HEK293 (cell line): ENCODE measurements around the gene FAM76B.

Experiments
- CTCF ChIP-seq: fragments of 450-650 bp; formaldehyde crosslinking; IDR thresholded peaks from 2 replicates; pipeline ENCODE4 v1.5.1; 2016; ENCODE audit warnings: missing biosample characterization, missing genetic modification characterization
- FEZF1 ChIP-seq: fragments of 450-650 bp; formaldehyde crosslinking; IDR thresholded peaks from 2 replicates; pipeline ENCODE4 v1.5.1; 2016; ENCODE audit warnings: missing biosample characterization, missing genetic modification characterization
- GLIS2 ChIP-seq: fragments of 450-650 bp; formaldehyde crosslinking; IDR thresholded peaks from 2 replicates; pipeline ENCODE4 v1.5.1; 2016; ENCODE audit warnings: missing biosample characterization, missing genetic modification characterization
- HOXD13 ChIP-seq: sonication (generic); formaldehyde crosslinking; IDR thresholded peaks from 2 replicates; pipeline ENCODE4 v1.8.0; 2022; ENCODE audit warnings: missing genetic modification reagents, borderline replicate concordance
- MEIS1 ChIP-seq: sonication (generic); formaldehyde crosslinking; IDR thresholded peaks from 2 replicates; pipeline ENCODE4 v1.8.1; 2022; ENCODE audit warnings: missing genetic modification reagents, mild to moderate bottlenecking, borderline replicate concordance
- PRDM10 ChIP-seq: fragments of 450-650 bp; formaldehyde crosslinking; IDR thresholded peaks from 2 replicates; pipeline ENCODE4 v1.5.1; 2016; ENCODE audit warnings: missing biosample characterization, missing genetic modification characterization
- SCRT1 ChIP-seq: fragments of 450-650 bp; formaldehyde crosslinking; IDR thresholded peaks from 2 replicates; pipeline ENCODE4 v1.5.1; 2016; ENCODE audit warnings: missing biosample characterization, missing genetic modification characterization, borderline replicate concordance
- SP3 ChIP-seq: fragments of 450-650 bp; formaldehyde crosslinking; IDR thresholded peaks from 2 replicates; pipeline ENCODE4 v1.5.1; 2016; ENCODE audit warnings: missing biosample characterization, missing genetic modification characterization
- SP7 ChIP-seq: fragments of 450-650 bp; formaldehyde crosslinking; IDR thresholded peaks from 2 replicates; pipeline ENCODE4 v1.5.1; 2016; ENCODE audit warnings: missing biosample characterization, missing genetic modification characterization
- TCF7L2 ChIP-seq: IDR thresholded peaks from 2 replicates; pipeline ENCODE4 v1.6.1; 2011; ENCODE audit warnings: low read depth, mild to moderate bottlenecking, inconsistent platforms, low read length, moderate library complexity, borderline replicate concordance
- TRIM28 ChIP-seq: IDR thresholded peaks from 2 replicates; pipeline ENCODE4 v1.6.1; 2011; ENCODE audit warnings: low read length, control low read depth, borderline replicate concordance
- ZNF184 ChIP-seq: fragments of 450-650 bp; IDR thresholded peaks from 2 replicates; pipeline ENCODE4 v1.5.1; 2018; ENCODE audit warnings: missing biosample characterization, mild to moderate bottlenecking, missing genetic modification characterization
- ZNF202 ChIP-seq: fragments of 450-650 bp; formaldehyde crosslinking; IDR thresholded peaks from 2 replicates; pipeline ENCODE4 v1.5.1; 2016; ENCODE audit warnings: missing biosample characterization, missing genetic modification characterization, borderline replicate concordance
- ZNF292 ChIP-seq: fragments of 450-650 bp; formaldehyde crosslinking; IDR thresholded peaks from 2 replicates; pipeline ENCODE4 v1.5.1; 2016; ENCODE audit warnings: low read depth, missing biosample characterization, missing genetic modification characterization, borderline replicate concordance
- ZNF324 ChIP-seq: fragments of 450-650 bp; formaldehyde crosslinking; IDR thresholded peaks from 2 replicates; pipeline ENCODE4 v1.5.1; 2016; ENCODE audit warnings: missing biosample characterization, missing genetic modification characterization
- ZNF354C ChIP-seq: fragments of 450-650 bp; formaldehyde crosslinking; IDR thresholded peaks from 2 replicates; pipeline ENCODE4 v1.5.1; 2016; ENCODE audit warnings: missing biosample characterization, missing genetic modification characterization, low read depth, borderline replicate concordance
- ZNF488 ChIP-seq: fragments of 450-650 bp; formaldehyde crosslinking; IDR thresholded peaks from 2 replicates; pipeline ENCODE4 v1.5.1; 2016; ENCODE audit warnings: missing biosample characterization, missing genetic modification characterization
- ZNF513 ChIP-seq: fragments of 450-650 bp; IDR thresholded peaks from 2 replicates; pipeline ENCODE4 v1.5.1; 2018; ENCODE audit warnings: missing biosample characterization, missing genetic modification characterization
- ZNF596 ChIP-seq: fragments of 450-650 bp; IDR thresholded peaks from 2 replicates; pipeline ENCODE4 v1.5.0; 2018; ENCODE audit warnings: missing biosample characterization, mild to moderate bottlenecking, missing genetic modification characterization, moderate library complexity
- ZNF600 ChIP-seq: fragments of 450-650 bp; formaldehyde crosslinking; IDR thresholded peaks from 2 replicates; pipeline ENCODE4 v1.5.1; 2016; ENCODE audit warnings: missing biosample characterization, missing genetic modification characterization
- ZNF621 ChIP-seq: fragments of 450-650 bp; formaldehyde crosslinking; IDR thresholded peaks from 2 replicates; pipeline ENCODE4 v1.5.1; 2017; ENCODE audit warnings: missing biosample characterization, missing genetic modification characterization
- ZNF626 ChIP-seq: fragments of 450-650 bp; sonication (Bioruptor Pico); formaldehyde crosslinking; IDR thresholded peaks from 2 replicates; pipeline ENCODE4 v1.5.1; 2018; ENCODE audit warnings: missing biosample characterization, missing genetic modification characterization, inconsistent platforms
- ZNF654 ChIP-seq: fragments of 450-650 bp; formaldehyde crosslinking; IDR thresholded peaks from 2 replicates; pipeline ENCODE4 v1.5.1; 2016; ENCODE audit warnings: low read depth, missing biosample characterization, missing genetic modification characterization
- ZNF658 ChIP-seq: fragments of 450-650 bp; formaldehyde crosslinking; IDR thresholded peaks from 2 replicates; pipeline ENCODE4; 2016; ENCODE audit warnings: missing biosample characterization, missing genetic modification characterization
- ZNF76 ChIP-seq: fragments of 450-650 bp; formaldehyde crosslinking; IDR thresholded peaks from 2 replicates; pipeline ENCODE4; 2016; ENCODE audit warnings: low read depth, missing biosample characterization, missing genetic modification characterization, borderline replicate concordance
- ZNF792 ChIP-seq: fragments of 450-650 bp; formaldehyde crosslinking; IDR thresholded peaks from 2 replicates; pipeline ENCODE4 v1.5.1; 2016; ENCODE audit warnings: missing biosample characterization, missing genetic modification characterization
- ZNF843 ChIP-seq: fragments of 450-650 bp; formaldehyde crosslinking; IDR thresholded peaks from 2 replicates; pipeline ENCODE4 v1.5.1; 2016; ENCODE audit warnings: missing biosample characterization, missing genetic modification characterization
- ZXDB ChIP-seq: fragments of 450-650 bp; formaldehyde crosslinking; IDR thresholded peaks from 2 replicates; pipeline ENCODE4 v1.5.1; 2016; ENCODE audit warnings: missing biosample characterization, missing genetic modification characterization
- TF ChIP-seq, protein P1 (sequence below): fragments of 450-650 bp; formaldehyde crosslinking; IDR thresholded peaks from 2 replicates; pipeline ENCODE4 v1.5.1; 2017; ENCODE audit warnings: missing biosample characterization, missing genetic modification characterization
- TF ChIP-seq, protein P2 (sequence below): fragments of 450-650 bp; formaldehyde crosslinking; IDR thresholded peaks from 2 replicates; pipeline ENCODE4 v1.5.1; 2016; ENCODE audit warnings: missing biosample characterization, missing genetic modification characterization, low read depth

Gene FAM76B

DNA sequence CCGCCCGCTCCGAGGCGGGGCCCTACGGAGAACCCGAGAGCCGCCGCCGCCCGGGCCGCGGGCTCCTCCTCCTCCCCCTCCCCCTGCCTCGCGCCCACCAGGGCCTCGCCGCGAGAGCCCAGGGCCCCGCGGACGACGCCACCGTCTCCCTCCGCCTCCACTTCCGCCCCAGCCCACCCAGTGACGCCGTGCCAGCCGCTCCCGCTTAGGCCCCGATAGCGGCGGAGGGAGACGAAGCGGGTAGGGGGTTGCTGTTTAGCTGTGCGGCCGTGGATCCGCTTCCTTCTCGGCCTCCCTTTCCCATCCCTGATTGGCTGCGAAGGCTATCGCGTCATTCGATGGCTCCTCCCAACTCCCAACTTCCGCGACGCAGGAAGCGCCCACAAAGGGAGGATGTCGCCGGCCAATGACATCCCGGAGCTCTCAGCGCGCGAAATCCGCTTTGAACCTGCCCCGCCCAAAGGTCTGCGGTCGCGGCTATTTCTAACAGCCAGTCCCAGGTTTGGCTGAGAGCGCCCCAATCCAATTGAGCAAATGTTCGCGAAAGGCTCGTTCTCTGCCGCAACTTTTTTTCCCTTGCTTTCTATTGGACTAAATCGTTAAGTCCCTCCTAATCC lies at the start of gene FAM76B (continued):
- no peak; the same call in 1 of the 2 replicates for TF ChIP-seq FEZF1
- no peak for TF ChIP-seq ZNF654 (tag by site-specific recombination)
- 0 out of 2 replicates have a peak, but pooled peaks have one; percentile 14 for TF ChIP-seq ZNF513 (tag by site-specific recombination)
- no peak for TF ChIP-seq ZNF354C (tag by site-specific recombination)
- no peak for TF ChIP-seq SCRT1
- no peak for TF ChIP-seq ZNF621 (tag by site-specific recombination)
- peak; percentile 89 for TF ChIP-seq SP3
- TF ChIP-seq ZNF324 (tag by site-specific recombination), result 0 out of 2 replicates have a peak, but pooled peaks have one; percentile 58
- TF ChIP-seq ZNF202 (tag by site-specific recombination), result no peak
- TF ChIP-seq GLIS2, result peak; percentile 82
- TF ChIP-seq PRDM10 (tag by site-specific recombination), result peak; percentile 62
- TF ChIP-seq ZNF792 (tag by site-specific recombination), result no peak
- no peak for TF ChIP-seq ZNF658 (tag by site-specific recombination)
- no peak for TF ChIP-seq TRIM28
- no peak for TF ChIP-seq CTCF (tag by site-specific recombination)
- peak; percentile 83 for TF ChIP-seq ZXDB
- TF ChIP-seq, protein P1, sequence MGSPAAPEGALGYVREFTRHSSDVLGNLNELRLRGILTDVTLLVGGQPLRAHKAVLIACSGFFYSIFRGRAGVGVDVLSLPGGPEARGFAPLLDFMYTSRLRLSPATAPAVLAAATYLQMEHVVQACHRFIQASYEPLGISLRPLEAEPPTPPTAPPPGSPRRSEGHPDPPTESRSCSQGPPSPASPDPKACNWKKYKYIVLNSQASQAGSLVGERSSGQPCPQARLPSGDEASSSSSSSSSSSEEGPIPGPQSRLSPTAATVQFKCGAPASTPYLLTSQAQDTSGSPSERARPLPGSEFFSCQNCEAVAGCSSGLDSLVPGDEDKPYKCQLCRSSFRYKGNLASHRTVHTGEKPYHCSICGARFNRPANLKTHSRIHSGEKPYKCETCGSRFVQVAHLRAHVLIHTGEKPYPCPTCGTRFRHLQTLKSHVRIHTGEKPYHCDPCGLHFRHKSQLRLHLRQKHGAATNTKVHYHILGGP, result no peak
- TF ChIP-seq ZNF488 (tag by site-specific recombination), result no peak
- TF ChIP-seq ZNF596, result no peak
- peak; percentile 29; the same call in 1 of the 2 replicates for TF ChIP-seq ZNF600 (tag by site-specific recombination)
- TF ChIP-seq ZNF626 (tag by site-specific recombination), result no peak
- TF ChIP-seq HOXD13 (CRISPR knock-in tag), result no peak
- peak; percentile 10; the same call in 1 of the 2 replicates for TF ChIP-seq ZNF184 (tag by site-specific recombination)
- no peak for TF ChIP-seq ZNF292 (tag by site-specific recombination)
- TF ChIP-seq SP7 (tag by site-specific recombination), result peak; percentile 41; the same call in 1 of the 2 replicates
- TF ChIP-seq, protein P2, sequence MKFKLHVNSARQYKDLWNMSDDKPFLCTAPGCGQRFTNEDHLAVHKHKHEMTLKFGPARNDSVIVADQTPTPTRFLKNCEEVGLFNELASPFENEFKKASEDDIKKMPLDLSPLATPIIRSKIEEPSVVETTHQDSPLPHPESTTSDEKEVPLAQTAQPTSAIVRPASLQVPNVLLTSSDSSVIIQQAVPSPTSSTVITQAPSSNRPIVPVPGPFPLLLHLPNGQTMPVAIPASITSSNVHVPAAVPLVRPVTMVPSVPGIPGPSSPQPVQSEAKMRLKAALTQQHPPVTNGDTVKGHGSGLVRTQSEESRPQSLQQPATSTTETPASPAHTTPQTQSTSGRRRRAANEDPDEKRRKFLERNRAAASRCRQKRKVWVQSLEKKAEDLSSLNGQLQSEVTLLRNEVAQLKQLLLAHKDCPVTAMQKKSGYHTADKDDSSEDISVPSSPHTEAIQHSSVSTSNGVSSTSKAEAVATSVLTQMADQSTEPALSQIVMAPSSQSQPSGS (tag by site-specific recombination), result peak; percentile 75
- 0 out of 2 replicates have a peak, but pooled peaks have one; percentile 44 for TF ChIP-seq ZNF843 (tag by site-specific recombination)
- no peak for TF ChIP-seq MEIS1
- TF ChIP-seq ZNF76, result peak; percentile 60; the same call in 1 of the 2 replicates
- peak; percentile 78; the same call in 1 of the 2 replicates for TF ChIP-seq TCF7L2
